GM12874 (cell line): ENCODE data around the gene C19orf53.

Experiments
- CTCF ChIP-seq: IDR thresholded peaks from 2 replicates; pipeline ENCODE4 v1.5.1; 2011; ENCODE audit warnings: low read depth, mild to moderate bottlenecking, control low read depth, low read length, moderate library complexity; ENCODE audit not compliant: insufficient read depth

Gene C19orf53

DNA sequence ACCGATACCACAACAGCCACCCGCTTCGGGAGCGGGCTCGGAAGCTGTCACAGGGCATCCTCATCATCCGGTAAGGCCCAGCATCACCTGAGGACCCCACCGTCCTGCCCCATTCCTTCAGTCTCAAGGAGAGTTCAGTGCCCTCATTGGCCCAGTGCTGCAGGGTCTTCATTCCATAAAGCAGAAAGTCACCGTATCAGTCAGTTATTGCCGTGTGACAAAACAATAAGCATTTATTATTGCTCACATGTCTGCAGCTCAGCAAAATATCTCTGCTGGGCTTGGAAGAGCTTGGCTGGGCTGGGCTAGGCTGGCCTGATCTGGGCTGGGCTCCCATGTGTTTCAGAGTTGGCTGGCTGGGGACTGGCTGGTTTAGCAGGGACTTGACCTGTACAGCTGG, 18.0 kb upstream of the C19orf53 start:
- no peak for TF ChIP-seq CTCF

DNA sequence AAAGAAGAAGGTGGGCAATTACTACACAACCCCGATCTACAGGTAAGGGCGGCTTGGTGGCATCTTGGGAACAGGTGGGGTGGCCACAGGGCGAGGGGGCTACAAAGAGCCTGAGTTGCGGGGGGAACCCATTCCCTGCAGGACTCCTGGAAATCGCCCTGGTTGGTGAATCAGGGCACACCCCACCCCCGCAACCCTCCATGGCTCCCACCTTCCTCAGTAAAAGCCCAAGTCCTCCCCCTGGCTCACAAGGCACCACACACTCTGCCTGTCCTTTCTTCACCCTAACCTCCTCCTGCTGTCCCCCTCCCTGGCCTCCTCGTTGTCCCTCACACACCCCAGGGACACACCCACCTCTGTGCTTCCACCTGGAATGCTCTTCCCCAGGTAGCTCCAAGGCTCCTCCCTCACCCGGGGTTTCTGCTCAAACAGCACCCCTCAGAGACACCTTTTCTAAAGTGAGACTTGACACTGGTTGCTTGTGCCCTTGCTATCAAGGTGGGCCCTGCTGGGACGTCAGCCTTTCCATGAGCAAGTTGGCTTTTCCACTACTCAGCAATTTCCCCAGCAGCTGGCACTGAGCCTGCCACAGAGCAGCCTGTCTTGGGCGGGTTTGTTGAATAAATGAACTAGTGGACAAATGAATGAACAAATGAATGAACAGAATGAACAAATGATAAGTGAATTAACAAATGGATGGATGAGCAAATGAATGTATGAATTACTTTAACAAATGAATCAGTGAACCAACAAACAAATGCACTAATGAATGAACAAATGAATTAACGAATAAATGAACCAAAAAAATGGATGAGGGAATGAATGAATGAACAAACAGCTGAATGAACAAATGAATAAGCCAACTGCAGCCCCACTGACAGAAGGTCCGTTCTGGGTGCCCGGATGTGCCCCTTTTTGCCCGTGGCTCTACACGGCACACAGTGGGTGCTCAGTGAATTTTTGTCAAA, 16.2 kb upstream of the C19orf53 start:
- TF ChIP-seq CTCF: no peak

DNA sequence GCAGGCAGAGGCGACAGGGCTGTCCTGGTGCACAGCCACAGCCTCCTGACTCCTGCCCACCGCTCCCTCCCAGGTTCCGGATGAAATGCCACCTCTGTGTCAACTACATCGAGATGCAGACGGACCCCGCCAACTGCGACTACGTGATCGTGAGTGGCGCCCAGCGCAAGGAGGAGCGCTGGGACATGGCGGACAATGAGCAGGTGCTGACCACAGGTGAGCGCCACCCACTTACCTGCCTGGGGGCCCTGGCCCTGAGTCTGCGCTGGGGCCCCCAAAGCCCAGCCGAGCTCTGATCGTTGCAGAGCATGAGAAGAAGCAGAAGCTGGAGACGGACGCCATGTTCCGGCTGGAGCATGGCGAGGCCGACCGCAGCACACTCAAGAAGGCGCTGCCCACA, 15.5 kb upstream of the C19orf53 start:
- no peak for TF ChIP-seq CTCF

- peak; percentile 10; the same call in 1 of the 2 replicates for TF ChIP-seq CTCF
Observed at GRCh38 chr19:13761423-13761822, 12.8 kb upstream of the C19orf53 start.

GRCh38 chr19:13762635-13763235, 11.5 kb upstream of the C19orf53 start:
- no peak for TF ChIP-seq CTCF

DNA sequence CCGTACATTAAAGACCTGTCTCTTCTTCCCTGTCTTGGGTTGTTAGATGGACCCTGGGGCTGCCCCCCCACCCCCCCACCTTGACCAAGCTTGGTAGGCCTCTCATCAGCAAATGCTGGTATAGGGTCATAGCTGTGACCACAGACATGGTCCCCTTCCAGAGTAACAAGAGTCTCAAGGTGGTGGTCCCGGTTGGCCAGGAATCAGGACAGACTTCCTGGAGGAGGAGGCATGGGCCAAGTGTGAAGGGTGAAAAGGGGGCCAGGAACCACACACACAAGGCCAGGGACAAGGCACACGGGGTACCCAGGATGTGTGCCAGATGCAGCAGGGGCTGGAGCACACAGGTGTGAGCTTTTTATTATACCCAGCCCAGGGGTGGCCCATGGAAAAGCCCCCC, 11.0 kb upstream of the C19orf53 start:
- TF ChIP-seq CTCF: no peak

DNA sequence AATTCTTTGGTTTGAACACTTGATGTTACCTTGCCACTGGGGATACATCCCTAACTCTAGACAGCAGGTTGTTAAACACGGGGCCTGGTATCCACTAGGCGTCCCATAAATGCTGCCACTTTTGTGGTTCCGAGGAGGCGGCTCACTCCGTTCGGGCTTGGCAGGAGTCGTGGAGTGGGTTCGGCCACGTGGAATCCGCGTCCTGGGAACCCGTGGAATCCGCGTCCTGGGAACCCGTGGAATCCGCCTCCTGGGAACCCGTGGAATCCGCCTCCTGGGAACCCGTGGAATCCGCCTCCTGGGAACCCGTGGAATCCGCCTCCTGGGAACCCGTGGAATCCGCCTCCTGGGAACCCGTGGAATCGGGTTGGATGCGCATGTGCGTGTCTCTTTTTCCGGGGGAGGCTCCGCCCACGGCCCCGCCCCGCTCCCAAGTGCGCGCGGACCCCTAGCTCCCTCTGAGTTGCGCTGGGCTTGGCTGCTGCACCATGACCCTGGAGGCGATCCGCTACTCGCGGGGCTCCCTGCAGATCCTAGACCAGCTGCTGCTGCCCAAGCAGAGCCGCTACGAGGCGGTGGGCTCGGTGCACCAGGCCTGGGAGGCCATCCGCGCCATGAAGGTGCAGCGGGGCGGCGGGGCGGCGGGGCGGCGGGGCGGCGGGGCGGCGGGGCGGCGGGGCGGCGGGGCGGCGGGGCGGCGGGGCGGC, 10.0 kb upstream of the C19orf53 start, which contains the start of gene MRI1:
Gene MRI1, plus strand, starts transcription at position 422 of the 707 bp plus-strand sequence. Its CDS starts 67 bp downstream, at position 489.
- no peak for TF ChIP-seq CTCF
